ENCODE measurements around the gene CCDC154.

CCDC154 gene

DNA sequence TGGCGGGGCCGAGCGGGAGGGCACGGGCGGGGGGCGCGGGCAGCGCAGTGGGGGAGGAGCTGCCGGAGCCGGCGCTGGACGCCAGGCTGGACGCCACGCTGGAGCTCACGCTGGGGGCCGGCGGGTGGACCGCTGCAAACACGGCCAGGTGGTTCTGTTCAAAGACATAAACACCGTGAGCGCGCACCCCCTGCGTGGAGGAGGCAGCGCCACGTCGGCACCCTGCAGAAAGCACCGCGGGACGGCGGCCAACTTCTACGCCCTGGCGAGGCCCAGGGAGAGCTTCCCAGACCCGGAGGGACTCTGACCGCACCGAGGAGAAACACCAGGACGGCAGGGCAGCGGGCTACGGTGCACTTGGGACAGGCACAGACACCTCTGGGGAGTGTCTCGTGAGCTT is 59.1 kb downstream of the CCDC154 start:
- DNase-seq (ENCODE audit: low read depth in 2 of 2), result no peak

All from stimulated activated CD8-positive, alpha-beta memory T cell treated with anti-CD3 and anti-CD28 coated beads, Interleukin-7, amount 100 ng/mL, for 4 hours (primary cell).